ENCODE measurements around the gene MGAT4D.
"Not testable (repeated sequence)": the region's sequence is repeated elsewhere in the genome, so short reads cannot be mapped to it uniquely, and the experiment has no call there.

Gene MGAT4D

GRCh38 chr4:140448162-140448561 is 49.9 kb downstream of the MGAT4D start:
- DNase-seq (ENCODE audit: low read depth, low spot score), result no peak
- no peak overlapping the region for H3K4me3 ChIP-seq (ENCODE audit: low read depth, low read length)

GRCh38 chr4:140444347-140444746 is 53.7 kb downstream of the MGAT4D start:
- H3K4me3 ChIP-seq (ENCODE audit: low read depth, low read length); in situ Hi-C loops (cut with HindIII; ENCODE audit: low sequenced_read_pairs): not testable (repeated sequence)

More at GRCh38 chr4:140448162-140448561, 49.9 kb downstream of the MGAT4D start:
- TF ChIP-seq, protein P1, sequence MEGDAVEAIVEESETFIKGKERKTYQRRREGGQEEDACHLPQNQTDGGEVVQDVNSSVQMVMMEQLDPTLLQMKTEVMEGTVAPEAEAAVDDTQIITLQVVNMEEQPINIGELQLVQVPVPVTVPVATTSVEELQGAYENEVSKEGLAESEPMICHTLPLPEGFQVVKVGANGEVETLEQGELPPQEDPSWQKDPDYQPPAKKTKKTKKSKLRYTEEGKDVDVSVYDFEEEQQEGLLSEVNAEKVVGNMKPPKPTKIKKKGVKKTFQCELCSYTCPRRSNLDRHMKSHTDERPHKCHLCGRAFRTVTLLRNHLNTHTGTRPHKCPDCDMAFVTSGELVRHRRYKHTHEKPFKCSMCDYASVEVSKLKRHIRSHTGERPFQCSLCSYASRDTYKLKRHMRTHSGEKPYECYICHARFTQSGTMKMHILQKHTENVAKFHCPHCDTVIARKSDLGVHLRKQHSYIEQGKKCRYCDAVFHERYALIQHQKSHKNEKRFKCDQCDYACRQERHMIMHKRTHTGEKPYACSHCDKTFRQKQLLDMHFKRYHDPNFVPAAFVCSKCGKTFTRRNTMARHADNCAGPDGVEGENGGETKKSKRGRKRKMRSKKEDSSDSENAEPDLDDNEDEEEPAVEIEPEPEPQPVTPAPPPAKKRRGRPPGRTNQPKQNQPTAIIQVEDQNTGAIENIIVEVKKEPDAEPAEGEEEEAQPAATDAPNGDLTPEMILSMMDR (IDR thresholded peaks at IDR 0.05; ENCODE audit: low read depth, low read length), result no peak
- in situ Hi-C loops (cut with HindIII; ENCODE audit: low sequenced_read_pairs), result no loop called here

GRCh38 chr4:140439644-140440142 is 58.4 kb downstream of the MGAT4D start:
- no peak overlapping the region for H3K4me3 ChIP-seq (ENCODE audit: low read depth, low read length)
- TF ChIP-seq, protein P1 (IDR thresholded peaks at IDR 0.05; ENCODE audit: low read depth, low read length), result no peak
- DNase-seq (ENCODE audit: low read depth, low spot score), result no peak
- in situ Hi-C loops (cut with HindIII; ENCODE audit: low sequenced_read_pairs), result no loop called here

More at GRCh38 chr4:140444347-140444746, 53.7 kb downstream of the MGAT4D start:
- not testable (repeated sequence) for DNase-seq (ENCODE audit: low read depth, low spot score)

GRCh38 chr4:140427919-140428471 is 70.1 kb downstream of the MGAT4D start:
- DNase-seq (ENCODE audit: low read depth, low spot score), result no peak
- in situ Hi-C loops (cut with HindIII; ENCODE audit: low sequenced_read_pairs), result no loop called here
- TF ChIP-seq, protein P1 (IDR thresholded peaks at IDR 0.05; ENCODE audit: low read depth, low read length), result no peak
- H3K4me3 ChIP-seq (ENCODE audit: low read depth, low read length), result peak overlapping the region; percentile 57

DNA sequence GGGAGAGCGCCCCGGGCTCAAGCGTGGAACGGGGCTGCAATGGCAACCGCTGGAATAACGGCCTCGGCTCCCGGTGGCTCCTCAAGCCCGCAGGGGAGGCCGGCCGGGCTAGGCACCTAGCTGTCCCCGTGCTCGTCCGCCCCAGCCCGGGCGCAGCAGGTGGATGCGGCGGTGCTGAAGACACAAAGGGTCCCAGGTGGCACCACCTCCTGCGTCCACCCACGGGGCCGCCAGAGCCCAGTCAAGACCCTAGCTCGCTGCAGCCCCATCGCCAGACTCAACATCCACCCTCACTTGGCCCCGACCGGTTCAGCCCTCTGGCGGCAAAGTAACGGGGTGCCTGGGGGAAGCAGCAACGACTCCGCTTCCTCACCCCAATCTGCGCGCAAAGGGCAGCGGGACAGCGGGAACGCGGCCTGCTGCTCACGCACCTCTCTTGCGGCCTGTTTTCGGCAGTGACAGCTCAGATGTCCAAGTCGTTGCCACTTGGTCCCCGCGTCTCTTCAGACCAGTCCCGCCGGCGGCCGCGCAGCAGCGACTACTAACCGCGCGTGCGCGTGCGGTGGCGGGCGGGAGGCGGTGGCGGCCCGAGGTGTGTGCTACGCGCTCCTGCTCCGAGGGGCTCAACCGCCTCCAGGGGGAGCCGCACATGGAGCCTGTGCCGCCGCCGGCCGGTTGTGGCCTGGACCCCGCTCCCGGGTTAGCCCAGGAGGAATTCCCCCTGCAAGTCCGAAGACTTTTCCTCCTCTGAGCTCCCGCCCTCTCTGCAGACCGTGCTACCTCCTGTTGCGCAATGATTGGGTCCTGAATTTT is 70.8 kb downstream of the MGAT4D start, which contains the start of gene CLGN:
TSS of gene CLGN (minus strand) at position 543 of the 813 bp plus-strand sequence. CDS start 14,570 bp downstream, outside the sequence.
- peak; percentile 61 for DNase-seq (ENCODE audit: low read depth, low spot score)
- TF ChIP-seq, protein P1 (IDR thresholded peaks at IDR 0.05; ENCODE audit: low read depth, low read length), result peak; percentile 47
- in situ Hi-C loops (cut with HindIII; ENCODE audit: low sequenced_read_pairs), result no loop called here
- peak within 1 kb of the TSS; percentile 57 for H3K4me3 ChIP-seq (ENCODE audit: low read depth, low read length)

GRCh38 chr4:140426610-140427105 is 71.4 kb downstream of the MGAT4D start:
- in situ Hi-C loops (cut with HindIII; ENCODE audit: low sequenced_read_pairs), result no loop called here
- TF ChIP-seq, protein P1 (IDR thresholded peaks at IDR 0.05; ENCODE audit: low read depth, low read length), result peak; percentile 25
- peak; percentile 18 for DNase-seq (ENCODE audit: low read depth, low spot score)
- H3K4me3 ChIP-seq (ENCODE audit: low read depth, low read length), result peak overlapping the region; percentile 57

Data from astrocyte of the spinal cord (primary cell).